ENCODE results near the gene EEF2KMT. TPM values are rescaled to one million over a fixed set of nuclear protein-coding genes. Genes with fewer than 3 reads are reported as not detected.
"Not testable (repeated sequence)": the region's sequence is repeated elsewhere in the genome, so short reads cannot be mapped to it uniquely, and the experiment has no call there.

EEF2KMT gene
- total RNA-seq, 1 experiment from 2014 or later, result 10.4 TPM

DNA sequence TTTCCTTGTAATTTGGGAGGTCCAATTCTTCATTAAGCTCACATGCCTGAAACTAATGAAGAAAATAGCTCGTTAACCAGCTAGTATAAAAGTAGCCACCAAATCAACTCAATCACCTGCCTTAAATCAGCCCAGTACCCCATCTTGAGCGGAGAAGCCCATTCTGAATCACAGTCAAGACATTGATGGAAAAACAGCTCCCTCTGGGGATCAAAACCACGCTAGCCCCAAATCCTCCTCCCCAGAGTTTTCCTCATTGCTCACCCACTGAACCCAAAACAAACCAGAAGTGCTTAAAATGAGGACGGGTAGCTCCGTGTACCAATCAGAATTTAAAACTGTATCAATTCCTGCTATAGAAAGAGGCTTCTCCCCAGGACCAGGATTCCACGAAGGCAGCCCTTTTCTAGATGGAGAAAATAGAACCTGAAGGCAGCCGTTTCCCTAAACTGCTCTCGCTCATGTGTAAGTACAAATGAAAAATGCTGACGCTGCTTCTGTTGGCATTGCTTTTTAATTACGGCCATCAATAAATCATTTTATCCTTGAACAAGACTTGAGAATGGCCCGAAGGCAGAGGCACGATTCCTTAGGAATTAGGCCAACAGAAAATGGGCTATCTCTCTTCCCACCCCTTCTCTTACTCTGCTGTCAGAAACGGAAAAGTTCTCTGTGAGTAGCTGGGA, 35.5 kb upstream of the EEF2KMT start:
- H3K79me2 ChIP-seq (ENCODE audit: low read depth); H3K4me3 ChIP-seq; DNase-seq; H3K27ac ChIP-seq; H4K20me1 ChIP-seq (ENCODE audit: insufficient read depth); CTCF ChIA-PET; H2AFZ ChIP-seq; BruUV-seq (replicated peaks); H3K4me1 ChIP-seq (replicated peaks; ENCODE audit: insufficient read depth); intact Hi-C loops (cut with micrococcal nuclease; ENCODE audit: unreplicated experiment); H3K36me3 ChIP-seq (ENCODE audit: low read depth); H3K9me3 ChIP-seq (ENCODE audit: insufficient read depth, low read depth); H3F3A ChIP-seq (ENCODE audit: insufficient read depth, low read depth); H3K9me2 ChIP-seq (ENCODE audit: insufficient read depth); POLR2A ChIA-PET (ENCODE audit: unreplicated experiment); H3K4me2 ChIP-seq: not testable (repeated sequence)
- H3K27me3 ChIP-seq (ENCODE audit: insufficient read depth, low read depth), result peaks cover 47% of the 10 kb centered on the region

DNA sequence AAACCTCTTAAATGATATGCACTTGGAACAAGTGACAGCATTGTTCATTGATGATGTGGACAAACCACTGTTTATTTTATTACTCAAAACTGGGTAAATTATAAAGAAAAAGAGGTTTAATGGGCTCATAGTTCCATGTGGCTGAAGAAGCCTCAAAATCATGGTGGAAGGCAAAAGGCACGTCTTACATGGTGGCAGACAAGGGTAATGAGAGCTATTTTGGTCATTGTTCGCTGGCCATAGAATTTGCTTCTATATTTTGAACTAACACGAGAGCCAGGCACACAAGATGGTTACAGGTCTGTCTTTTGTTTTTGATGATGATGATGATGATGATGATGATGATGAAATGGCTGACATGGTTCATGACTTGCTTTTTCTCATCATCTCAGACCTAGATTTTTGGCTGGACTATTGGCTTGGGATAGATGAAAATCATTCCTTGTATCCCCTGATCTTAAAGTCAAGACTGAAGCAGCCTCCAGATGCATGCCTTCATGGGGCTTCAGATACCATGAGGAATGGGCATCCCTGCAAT, 33.9 kb upstream of the EEF2KMT start:
- peaks cover 45% of the 10 kb centered on the region for H3K27me3 ChIP-seq (ENCODE audit: insufficient read depth, low read depth)
- POLR2A ChIA-PET (ENCODE audit: unreplicated experiment); H3K4me2 ChIP-seq; H3K9me3 ChIP-seq (ENCODE audit: insufficient read depth, low read depth); H3K4me3 ChIP-seq; CTCF ChIA-PET; H3K9me2 ChIP-seq (ENCODE audit: insufficient read depth); intact Hi-C loops (cut with micrococcal nuclease; ENCODE audit: unreplicated experiment); DNase-seq; H4K20me1 ChIP-seq (ENCODE audit: insufficient read depth); H2AFZ ChIP-seq; H3K79me2 ChIP-seq (ENCODE audit: low read depth); H3K4me1 ChIP-seq (replicated peaks; ENCODE audit: insufficient read depth); H3F3A ChIP-seq (ENCODE audit: insufficient read depth, low read depth); H3K27ac ChIP-seq; BruUV-seq (replicated peaks); H3K36me3 ChIP-seq (ENCODE audit: low read depth): not testable (repeated sequence)

DNA sequence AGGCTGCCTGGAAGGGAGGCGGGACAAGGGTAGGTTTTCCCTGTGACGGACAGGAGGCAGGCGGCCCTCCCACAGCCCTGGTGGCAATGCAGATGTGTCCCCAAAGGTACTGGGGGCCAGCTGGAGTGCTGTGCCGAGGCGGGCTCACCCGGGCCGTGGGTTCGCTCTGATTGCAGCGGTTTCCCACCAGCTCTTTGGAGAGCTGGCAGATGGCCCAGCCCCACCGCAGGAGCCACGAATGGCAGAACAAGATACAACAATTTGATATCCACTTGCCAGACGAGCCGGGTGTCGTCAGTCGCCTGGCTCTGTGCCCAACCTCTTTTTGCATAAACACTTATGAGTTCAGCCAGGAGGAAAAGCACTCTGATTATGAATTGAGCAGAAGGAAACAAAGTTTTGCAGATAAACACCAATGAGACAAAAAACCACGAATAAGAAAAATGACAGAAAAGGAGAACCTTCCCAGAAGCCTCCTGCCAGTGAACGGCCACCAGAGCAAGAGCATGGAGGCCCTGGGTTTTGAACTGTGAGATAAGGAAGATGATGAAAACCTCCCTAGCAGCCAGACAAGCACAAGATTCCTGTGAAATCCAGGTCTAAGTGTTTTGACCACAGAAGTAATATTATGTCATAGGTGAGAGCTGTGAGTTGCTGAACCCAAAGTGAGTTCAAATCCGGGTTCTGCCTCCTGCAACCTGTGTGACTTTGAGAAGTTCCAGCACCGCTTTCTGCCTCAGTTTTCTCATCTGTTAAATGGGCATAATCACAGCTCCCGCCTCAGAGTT, 19.9 kb upstream of the EEF2KMT start:
- intact Hi-C loops (cut with micrococcal nuclease; ENCODE audit: unreplicated experiment); POLR2A ChIA-PET (ENCODE audit: unreplicated experiment); H2AFZ ChIP-seq; H3F3A ChIP-seq (ENCODE audit: insufficient read depth, low read depth); H3K4me1 ChIP-seq (replicated peaks; ENCODE audit: insufficient read depth); H3K36me3 ChIP-seq (ENCODE audit: low read depth); CTCF ChIA-PET; H4K20me1 ChIP-seq (ENCODE audit: insufficient read depth); H3K9me2 ChIP-seq (ENCODE audit: insufficient read depth); H3K27ac ChIP-seq; H3K9me3 ChIP-seq (ENCODE audit: insufficient read depth, low read depth); H3K79me2 ChIP-seq (ENCODE audit: low read depth); H3K4me3 ChIP-seq; H3K4me2 ChIP-seq; BruUV-seq (replicated peaks): not testable (repeated sequence)
- peaks cover 84% of the 10 kb centered on the region for H3K27me3 ChIP-seq (ENCODE audit: insufficient read depth, low read depth)
- DNase-seq, result peak in 1 of 2 experiments; percentile 34

DNA sequence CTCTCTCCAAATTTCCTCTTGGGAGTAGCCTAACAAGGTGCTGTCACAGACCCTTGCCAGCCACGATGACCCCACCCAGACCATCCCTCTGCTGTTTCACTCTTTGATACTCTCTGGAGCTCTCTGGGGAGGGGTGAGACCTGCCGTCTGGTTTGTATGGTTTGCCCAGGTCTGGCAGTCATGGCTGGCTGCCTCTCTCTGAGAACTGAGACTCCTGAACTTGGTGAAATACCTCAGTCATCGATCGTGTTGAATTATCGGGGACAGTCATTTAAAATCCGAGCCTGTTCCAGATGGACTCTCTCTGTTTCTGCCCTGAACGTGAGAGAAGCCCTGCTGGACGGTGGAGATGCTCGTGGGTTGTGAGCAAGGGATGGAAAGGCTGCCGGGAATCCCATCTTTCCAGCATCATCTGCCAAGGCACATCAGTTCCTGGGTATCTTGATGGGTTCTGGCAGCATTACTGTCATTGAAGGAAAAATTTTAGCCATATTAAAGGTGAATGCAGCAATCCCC, 19.2 kb upstream of the EEF2KMT start:
- intact Hi-C loops (cut with micrococcal nuclease; ENCODE audit: unreplicated experiment); H2AFZ ChIP-seq; H3K36me3 ChIP-seq (ENCODE audit: low read depth); H3K27ac ChIP-seq; BruUV-seq (replicated peaks); H3F3A ChIP-seq (ENCODE audit: insufficient read depth, low read depth); CTCF ChIA-PET; H3K4me1 ChIP-seq (replicated peaks; ENCODE audit: insufficient read depth); DNase-seq; H4K20me1 ChIP-seq (ENCODE audit: insufficient read depth); H3K79me2 ChIP-seq (ENCODE audit: low read depth); H3K9me3 ChIP-seq (ENCODE audit: insufficient read depth, low read depth); H3K9me2 ChIP-seq (ENCODE audit: insufficient read depth); H3K4me2 ChIP-seq; POLR2A ChIA-PET (ENCODE audit: unreplicated experiment); H3K4me3 ChIP-seq: not testable (repeated sequence)
- peaks cover 81% of the 10 kb centered on the region for H3K27me3 ChIP-seq (ENCODE audit: insufficient read depth, low read depth)

DNA sequence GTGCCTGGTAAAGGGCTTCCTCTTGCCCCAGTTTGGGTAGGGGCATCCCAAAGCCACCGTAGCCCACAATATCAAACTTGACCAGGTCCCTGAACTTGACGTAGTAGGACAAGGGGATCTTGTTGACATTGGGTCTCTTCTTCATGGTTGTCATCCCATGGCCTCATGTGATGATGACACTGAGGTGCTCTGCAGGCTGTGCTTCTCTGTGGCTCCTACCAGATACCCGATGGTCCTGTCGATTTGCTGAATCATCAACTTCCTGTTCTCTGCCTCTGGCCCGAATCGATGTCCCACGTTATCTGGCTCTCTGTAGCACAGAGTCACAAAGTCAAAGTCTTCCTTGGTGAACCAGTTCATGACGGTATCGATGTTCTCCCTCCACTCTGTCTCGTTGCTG, 13.3 kb upstream of the EEF2KMT start:
- H3K4me1 ChIP-seq (replicated peaks; ENCODE audit: insufficient read depth); CTCF ChIA-PET; H3K27ac ChIP-seq; POLR2A ChIA-PET (ENCODE audit: unreplicated experiment); H3K9me3 ChIP-seq (ENCODE audit: insufficient read depth, low read depth); H3K79me2 ChIP-seq (ENCODE audit: low read depth); intact Hi-C loops (cut with micrococcal nuclease; ENCODE audit: unreplicated experiment); H3K36me3 ChIP-seq (ENCODE audit: low read depth); DNase-seq; BruUV-seq (replicated peaks); H4K20me1 ChIP-seq (ENCODE audit: insufficient read depth); H3K9me2 ChIP-seq (ENCODE audit: insufficient read depth); H3K4me3 ChIP-seq; H3F3A ChIP-seq (ENCODE audit: insufficient read depth, low read depth); H2AFZ ChIP-seq; H3K4me2 ChIP-seq: not testable (repeated sequence)
- H3K27me3 ChIP-seq (ENCODE audit: insufficient read depth, low read depth), result peaks cover 56% of the 10 kb centered on the region
